Keratinocyte (primary cell): ENCODE data around the gene HECTD4. TPM values are rescaled to one million over a fixed set of nuclear protein-coding genes. Genes with fewer than 3 reads are reported as not detected.

Source experiments
- DNase-seq: peaks from one replicate; pipeline ENCODE4 v3.0.0-alpha.2; 2011; ENCODE audit warnings: low read depth, missing footprints, low spot score
- FAIRE-seq: peaks from 2 replicates; lab custom pipeline; 2011; peaks lifted over from hg19 to GRCh38; lab: Jason Lieb, UNC
- H2AFZ ChIP-seq: 2 replicates; pipeline ENCODE4 v1.6.0; 2012; ENCODE audit warnings: low read length, control low read depth, inconsistent platforms; ENCODE audit not compliant: control insufficient read depth
- H3K27ac ChIP-seq: 2 replicates; pipeline ENCODE4 v1.5.1; 2011; ENCODE audit warnings: low read length; ENCODE audit not compliant: control insufficient read depth, insufficient read depth
- H3K27me3 ChIP-seq: 3 replicates; pipeline ENCODE4 v1.6.0; 2011; ENCODE audit warnings: low read length; ENCODE audit not compliant: control insufficient read depth, insufficient read depth; ENCODE audit errors: extremely low read depth
- H3K36me3 ChIP-seq, 2 experiments: 2 replicates in 1 of 2; 3 replicates in 1 of 2; pipeline ENCODE4 v1.5.1; 2011; ENCODE audit warnings: low read length in 2 of 2, mild to moderate bottlenecking in 1 of 2; ENCODE audit not compliant: control insufficient read depth in 2 of 2, insufficient read depth in 2 of 2; ENCODE audit errors: extremely low read depth in 1 of 2
- H3K4me1 ChIP-seq: 3 replicates; pipeline ENCODE4 v1.5.1; 2011; ENCODE audit warnings: low read length; ENCODE audit not compliant: control insufficient read depth, insufficient read depth; ENCODE audit errors: extremely low read depth
- H3K4me2 ChIP-seq: 3 replicates; pipeline ENCODE4 v1.6.0; 2011; ENCODE audit warnings: low read depth, low read length; ENCODE audit not compliant: control insufficient read depth, insufficient read depth; ENCODE audit errors: extremely low read depth
- H3K4me3 ChIP-seq, 3 experiments: fragments of 200-600 bp in 1 of 3; sonication (generic) in 1 of 3; 2 replicates in 2 of 3; 3 replicates in 1 of 3; pipeline ENCODE4 v1.5.1; 2011 to 2016; ENCODE audit warnings: low read length in 3 of 3, mild to moderate bottlenecking in 3 of 3, control low read depth in 2 of 3, inconsistent platforms in 1 of 3, low read depth in 1 of 3, mixed read lengths in 1 of 3, mixed run types in 1 of 3, moderate library complexity in 1 of 3; ENCODE audit not compliant: control insufficient read depth in 2 of 3, insufficient read depth in 2 of 3; ENCODE audit errors: extremely low read depth in 1 of 3
- H3K79me2 ChIP-seq: 2 replicates; pipeline ENCODE4 v1.6.0; 2012; ENCODE audit warnings: low read length; ENCODE audit not compliant: control insufficient read depth, insufficient read depth
- H3K9ac ChIP-seq: 3 replicates; pipeline ENCODE4 v1.6.0; 2011; ENCODE audit warnings: low read length; ENCODE audit not compliant: control insufficient read depth, insufficient read depth; ENCODE audit errors: extremely low read depth
- H3K9me1 ChIP-seq: 3 replicates; pipeline ENCODE4 v1.6.0; 2011; ENCODE audit warnings: low read length; ENCODE audit not compliant: control insufficient read depth, insufficient read depth; ENCODE audit errors: extremely low read depth
- H3K9me3 ChIP-seq: 2 replicates; pipeline ENCODE4 v1.5.1; 2012; ENCODE audit warnings: low read depth, low read length; ENCODE audit not compliant: control insufficient read depth
- H4K20me1 ChIP-seq: 3 replicates; pipeline ENCODE4 v1.6.0; 2011; ENCODE audit warnings: low read length; ENCODE audit not compliant: control insufficient read depth, insufficient read depth; ENCODE audit errors: extremely low read depth
- CTCF ChIP-seq, 3 experiments: IDR thresholded peaks in 1 of 3; conservative IDR thresholded peaks in 1 of 3; optimal IDR thresholded peaks in 1 of 3; 2 replicates in 2 of 3; 3 replicates in 1 of 3; pipeline versions ENCODE3 to v1.5.1; 2011; ENCODE audit warnings: low read length in 3 of 3, mild to moderate bottlenecking in 3 of 3, moderate library complexity in 2 of 3, control low read depth in 1 of 3, inconsistent platforms in 1 of 3; ENCODE audit not compliant: insufficient read depth in 2 of 3; ENCODE audit errors: extremely low read depth in 1 of 3
- EZH2 ChIP-seq: IDR thresholded peaks from one replicate; pipeline ENCODE4 v1.6.1; 2012; ENCODE audit warnings: inconsistent platforms, mild to moderate bottlenecking, low read length, moderate library complexity
- dilution Hi-C: fragments of 300-500 bp; cut with MboI; formaldehyde crosslinking; loops from one replicate; pipeline ENCODE4 v1.7.0; 2020; ENCODE audit warnings: low sequenced_read_pairs; ENCODE audit not compliant: extremely low pct_ligation_motif_present
- polyA plus RNA-seq, 5 experiments: library from polyadenylated mRNA; depleted of rRNA in 3 of 5; stranded (reverse) in 3 of 5; stranded (forward) in 1 of 5; unstranded in 1 of 5; fragments of >200 nt; gene quantifications; 1 replicate in 1 of 5; 2 replicates in 3 of 5; 3 replicates in 1 of 5; pipeline versions ENCODE4 v1.2.1 to v1.2.3, GENCODE V29; 2011 to 2012; ENCODE audit warnings: missing spikeins in 2 of 5, low read depth in 1 of 5, low replicate concordance in 1 of 5

Gene HECTD4
- polyA plus RNA-seq, 1 donor (not counting 4 experiments of a cell fraction or from before 2014, with no cell fraction given): 7.5 TPM

GRCh38 chr12:112325157-112325556 lies 57.1 kb downstream of the HECTD4 start:
- H3K4me1 ChIP-seq: peaks cover 7% of the 10 kb centered on the region
- H2AFZ ChIP-seq: no peak overlapping the region
- no peak overlapping the region for H3K27ac ChIP-seq
- no peak overlapping the region for H3K4me3 ChIP-seq
- no peak overlapping the region for H3K9ac ChIP-seq
- no peaks in the 10 kb centered on the region for H3K36me3 ChIP-seq
- H3K9me3 ChIP-seq: no peaks in the 10 kb centered on the region
- TF ChIP-seq CTCF (optimal IDR thresholded peaks at IDR 0.05 in 1 of 3, IDR thresholded peaks at IDR 0.05 in 1 of 3, conservative IDR thresholded peaks at IDR 0.05 in 1 of 3; ENCODE audit: extremely low read depth in 1 of 3, insufficient read depth in 2 of 3, low read length in 3 of 3) (no peak), EZH2 (no peak)
- DNase-seq: no peak
- no peak overlapping the region for H3K4me2 ChIP-seq
- peaks cover 2% of the 10 kb centered on the region for H4K20me1 ChIP-seq
- FAIRE-seq: no peak
- no peaks in the 10 kb centered on the region for H3K27me3 ChIP-seq
- dilution Hi-C loops: no loop called here
- H3K79me2 ChIP-seq: no peaks in the 10 kb centered on the region
- H3K9me1 ChIP-seq: no peaks in the 10 kb centered on the region

- peaks cover 0 to 5% of the 10 kb centered on the region in 2 experiments for H3K36me3 ChIP-seq
- no peak overlapping the region for H3K4me3 ChIP-seq
- H3K9me3 ChIP-seq: no peaks in the 10 kb centered on the region
- no peak overlapping the region for H3K27ac ChIP-seq
- peaks cover 7% of the 10 kb centered on the region for H3K4me1 ChIP-seq
- peak overlapping the region; percentile 35 for H3K4me2 ChIP-seq
- DNase-seq (no peak), FAIRE-seq (no peak)
- H3K79me2 ChIP-seq: no peaks in the 10 kb centered on the region
- no peaks in the 10 kb centered on the region for H3K9me1 ChIP-seq
- H2AFZ ChIP-seq: no peak overlapping the region
- H3K9ac ChIP-seq: no peak overlapping the region
- no peaks in the 10 kb centered on the region for H3K27me3 ChIP-seq
- no peak for TF ChIP-seq EZH2
- no peak for TF ChIP-seq CTCF (optimal IDR thresholded peaks at IDR 0.05 in 1 of 3, IDR thresholded peaks at IDR 0.05 in 1 of 3, conservative IDR thresholded peaks at IDR 0.05 in 1 of 3; ENCODE audit: extremely low read depth in 1 of 3, insufficient read depth in 2 of 3, low read length in 3 of 3)
- H4K20me1 ChIP-seq: peaks cover 2% of the 10 kb centered on the region
- dilution Hi-C loops: no loop called here
Observed at GRCh38 chr12:112322882-112323547, 59.2 kb downstream of the HECTD4 start.
